ENCODE data around the gene STX8.

The STX8 gene

DNA sequence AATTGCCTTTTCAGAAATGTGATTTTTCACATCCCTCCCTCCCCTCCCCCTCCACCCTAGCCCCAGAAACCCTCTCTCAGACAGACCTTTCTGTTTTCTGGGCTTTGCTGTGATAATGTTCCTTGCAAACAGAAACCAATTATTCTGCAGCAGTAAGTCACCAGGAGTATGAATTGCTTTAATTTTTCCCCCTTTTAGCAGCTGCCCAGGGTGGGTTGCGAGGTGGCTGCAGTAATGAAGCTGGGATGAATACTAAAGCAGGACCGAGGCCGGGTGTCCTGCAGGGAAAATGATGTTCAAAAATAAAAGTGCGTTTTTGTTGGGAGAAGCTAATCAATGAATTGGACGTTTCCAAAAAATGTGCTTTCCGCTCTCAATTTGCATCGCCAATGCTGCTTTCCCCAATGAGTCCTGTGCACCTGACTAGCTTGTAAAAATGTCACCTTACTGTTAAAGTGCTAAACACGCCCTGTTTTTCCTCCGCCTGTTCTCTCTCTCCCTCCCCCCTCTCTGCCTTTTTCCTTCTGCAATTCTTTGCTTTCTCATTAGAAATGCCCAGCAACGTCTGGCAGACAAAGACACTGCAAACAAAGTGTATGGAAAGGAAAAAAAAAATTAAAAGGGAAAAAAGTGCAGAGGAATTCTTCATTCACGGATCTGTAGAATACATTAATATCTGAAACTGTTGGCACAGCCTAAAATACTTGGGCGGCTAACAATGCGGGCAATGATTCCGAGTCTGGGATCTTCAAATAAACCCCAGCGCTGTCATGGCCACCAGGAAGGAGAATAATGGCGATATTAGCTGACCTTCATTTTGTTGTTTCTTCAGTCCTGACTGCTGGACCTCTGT, 244.1 kb downstream of the STX8 start:
- H3K27me3 ChIP-seq (replicated peaks) = no peaks in the 10 kb centered on the region
- H3K4me3 ChIP-seq (ENCODE audit: low read depth, low read length) = no peak overlapping the region
- H3K27ac ChIP-seq = no peak overlapping the region
- no peak for TF ChIP-seq CTCF (IDR thresholded peaks at IDR 0.05; ENCODE audit: low read depth, low read length, missing control alignments)
- H3K36me3 ChIP-seq (replicated peaks) = no peaks in the 10 kb centered on the region
- DNase-seq = no peak
- in situ Hi-C loops (cut with HindIII; ENCODE audit: low pct_ligation_motif_present, low sequenced_read_pairs) = loop anchor here (25.0 kb wide), 1 partner anchor 181 kb away; no protein-coding TSS in a partner anchor

- H3K36me3 ChIP-seq (replicated peaks) = no peaks in the 10 kb centered on the region
- no peak overlapping the region for H3K4me3 ChIP-seq (ENCODE audit: low read depth, low read length)
- no peaks in the 10 kb centered on the region for H3K27me3 ChIP-seq (replicated peaks)
- no peak for DNase-seq
- in situ Hi-C loops (cut with HindIII; ENCODE audit: low pct_ligation_motif_present, low sequenced_read_pairs) = loop anchor here (25.0 kb wide), 1 partner anchor 182 kb away; no protein-coding TSS in a partner anchor
- TF ChIP-seq CTCF (IDR thresholded peaks at IDR 0.05; ENCODE audit: low read depth, low read length, missing control alignments) = no peak
- H3K27ac ChIP-seq = no peak overlapping the region
Observed at GRCh38 chr17:9330611-9331271, 244.9 kb downstream of the STX8 start.

- H3K27ac ChIP-seq = no peak overlapping the region
- in situ Hi-C loops (cut with HindIII; ENCODE audit: low pct_ligation_motif_present, low sequenced_read_pairs) = loop anchor here (25.0 kb wide), 1 partner anchor 182 kb away; no protein-coding TSS in a partner anchor
- H3K4me3 ChIP-seq (ENCODE audit: low read depth, low read length) = no peak overlapping the region
Observed at GRCh38 chr17:9330141-9330540, 245.5 kb downstream of the STX8 start.

GRCh38 chr17:9329251-9329921, 246.2 kb downstream of the STX8 start:
- H3K36me3 ChIP-seq (replicated peaks) = no peaks in the 10 kb centered on the region
- no peak overlapping the region for H3K27ac ChIP-seq
- TF ChIP-seq CTCF (IDR thresholded peaks at IDR 0.05; ENCODE audit: low read depth, low read length, missing control alignments) = no peak
- in situ Hi-C loops (cut with HindIII; ENCODE audit: low pct_ligation_motif_present, low sequenced_read_pairs) = loop anchor here (25.0 kb wide), 1 partner anchor 183 kb away; no protein-coding TSS in a partner anchor
- H3K4me3 ChIP-seq (ENCODE audit: low read depth, low read length) = no peak overlapping the region
- H3K27me3 ChIP-seq (replicated peaks) = no peaks in the 10 kb centered on the region
- no peak for DNase-seq

More at GRCh38 chr17:9330141-9330540, 245.5 kb downstream of the STX8 start:
- Histone ChIP-seq H3K36me3 (replicated peaks) (no peaks in the 10 kb centered on the region), H3K27me3 (replicated peaks) (no peaks in the 10 kb centered on the region)
- no peak for TF ChIP-seq CTCF (IDR thresholded peaks at IDR 0.05; ENCODE audit: low read depth, low read length, missing control alignments)
- no peak for DNase-seq

- Histone ChIP-seq H3K27ac (no peak overlapping the region), H3K27me3 (replicated peaks) (no peaks in the 10 kb centered on the region)
- in situ Hi-C loops (cut with HindIII; ENCODE audit: low pct_ligation_motif_present, low sequenced_read_pairs) = loop anchor here (25.0 kb wide), 1 partner anchor 187 kb away; no protein-coding TSS in a partner anchor
Observed at GRCh38 chr17:9324864-9325263, 250.8 kb downstream of the STX8 start.

More at GRCh38 chr17:9324864-9325263, 250.8 kb downstream of the STX8 start:
- TF ChIP-seq CTCF (IDR thresholded peaks at IDR 0.05; ENCODE audit: low read depth, low read length, missing control alignments) = peak; percentile 27
- no peak overlapping the region for H3K4me3 ChIP-seq (ENCODE audit: low read depth, low read length)
- no peaks in the 10 kb centered on the region for H3K36me3 ChIP-seq (replicated peaks)
- DNase-seq = no peak
